Heart right ventricle (tissue), 16 donors: ENCODE results near the gene ST3GAL4. TPM values are rescaled to one million over a fixed set of nuclear protein-coding genes. Genes with fewer than 3 reads are reported as not detected.

Experiments used
- ATAC-seq, 8 donors: fragments of 200-7000 bp; cut with Tn5 transposase; one replicate each; pipeline ENCODE4 v1.9.1; 2020; ENCODE audit warnings: mild to moderate bottlenecking in 8 of 8, moderate library complexity in 8 of 8, moderate number of reproducible peaks in 1 of 8
- DNase-seq, 2 donors: peaks; one replicate each; pipeline ENCODE4 v3.0.0-alpha.2; 2020
- H3K27ac ChIP-seq, 10 donors: fragments of 200-600 bp; sonication (generic) in 2 of 10; one replicate each; pipeline versions ENCODE4 v1.5.0 to v1.8.0; 2020 to 2022; ENCODE audit warnings: mild to moderate bottlenecking in 3 of 10
- H3K27me3 ChIP-seq, 7 donors: fragments of 200-600 bp; one replicate each; pipeline ENCODE4 v1.8.0; 2021 to 2022; ENCODE audit warnings: mild to moderate bottlenecking in 2 of 7
- H3K36me3 ChIP-seq, 9 donors: fragments of 200-600 bp; sonication (generic) in 1 of 9; one replicate each; pipeline versions ENCODE4 v1.5.0 to v1.8.0; 2020 to 2022; ENCODE audit warnings: mild to moderate bottlenecking in 2 of 9
- H3K4me1 ChIP-seq, 9 donors: fragments of 200-600 bp; sonication (generic) in 1 of 9; one replicate each; pipeline versions ENCODE4 v1.5.0 to v1.8.0; 2020 to 2022; ENCODE audit warnings: mild to moderate bottlenecking in 4 of 9
- H3K4me3 ChIP-seq, 10 donors: fragments of 200-600 bp; sonication (generic) in 2 of 10; one replicate each; pipeline versions ENCODE4 v1.5.0 to v1.8.0; 2020 to 2022; ENCODE audit warnings: mild to moderate bottlenecking in 7 of 10, moderate library complexity in 2 of 10
- H3K9me3 ChIP-seq, 11 donors: fragments of 200-600 bp in 10 of 11; sonication (generic) in 2 of 11; one replicate each; pipeline versions ENCODE4 v1.5.0 to v1.8.0; 2013 to 2022; ENCODE audit warnings: mild to moderate bottlenecking in 2 of 11, control low read depth in 1 of 11, moderate library complexity in 1 of 11
- CTCF ChIP-seq, 9 donors: fragments of 200-600 bp; sonication (generic) in 2 of 9; IDR thresholded peaks; one replicate each; pipeline versions ENCODE4 v1.5.0 to v1.8.0; 2021 to 2022; ENCODE audit warnings: antibody characterized with exemption in 9 of 9, mild to moderate bottlenecking in 5 of 9, moderate library complexity in 1 of 9
- whole genome bisulfite sequencing, 2 donors: extraction: QIAGEN DNeasy Blood & Tissue Kit; methylation state at CpG; one replicate each; pipeline ENCODE4 v1.1.7; 2013; ENCODE audit warnings: inconsistent platforms in 1 of 2; 5-methylcytosine and 5-hydroxymethylcytosine counted together
- intact Hi-C, 10 donors: fragments of 100-400 bp; cut with DNase I; formaldehyde crosslinking; loops; one replicate each; pipeline versions ENCODE4 v1.11.1 to v1.14.2; 2022
- polyA plus RNA-seq, 2 donors: library from polyadenylated mRNA; stranded (reverse); fragments of 200-250 nt; gene quantifications; one replicate each; pipeline ENCODE4 v1.2.3, GENCODE V29; 2013
- total RNA-seq, 10 donors: library from RNA; stranded (reverse); fragmentation: NEBNext Ultra II Directional in 3 of 10; extraction: Animal tissue kit (Norgen Biotek cat#: 25700) in 3 of 10; gene quantifications; one replicate each; pipeline versions ENCODE4 v1.2.1 to v1.2.4, GENCODE V29; 2021 to 2023
- donor health status: Arrhythmogenic right ventricular cardiomyopathy.
- donor health status: ischemic (EF 13 %, LVEDD 7.1; RV severe dilation, severe dysfunction).
- donor health status: healthy with polysubstance abuse.
- donor health status: DM: no; HTN: yes; CAD: no.
- donor health status: DM: no; HTN: no; CAD: no.
- donor health status: ischemic (EF 25% LVEDD 6.9; RV normal size, moderate dysfunction).
- donor health status: ischemic (EF 25% LVEDD 5.7; RV mildly dilated, moderate dysfunction).
- donor health status: healthy.
- donor health status: DM: yes; HTN: yes; CAD: no.
- donor health status: Ischemic cardiomyopathy.
- donor health status: ischemic (EF 35%, LVEDD 5.7; RV mildly dilated, moderate dysfunction).
- donor health status: nonischemic (EF 11% LVEDD 7.7; RV severe dilation, severe dysfunction).
- donor health status: DM: yes; HTN: yes; CAD: no.
- donor health status: PGD.
- donor health status: ischemic (EF 29% LVEDD 5.4; RV normal size, mild dysfunction).
- donor health status: nonischemic (EF 23%, LVEDD 6.1; RV moderate dilation, normal function).

The ST3GAL4 gene
- total and polyA plus RNA-seq, 12 donors: 24.8 to 98.2 (median 44.8) TPM

DNA sequence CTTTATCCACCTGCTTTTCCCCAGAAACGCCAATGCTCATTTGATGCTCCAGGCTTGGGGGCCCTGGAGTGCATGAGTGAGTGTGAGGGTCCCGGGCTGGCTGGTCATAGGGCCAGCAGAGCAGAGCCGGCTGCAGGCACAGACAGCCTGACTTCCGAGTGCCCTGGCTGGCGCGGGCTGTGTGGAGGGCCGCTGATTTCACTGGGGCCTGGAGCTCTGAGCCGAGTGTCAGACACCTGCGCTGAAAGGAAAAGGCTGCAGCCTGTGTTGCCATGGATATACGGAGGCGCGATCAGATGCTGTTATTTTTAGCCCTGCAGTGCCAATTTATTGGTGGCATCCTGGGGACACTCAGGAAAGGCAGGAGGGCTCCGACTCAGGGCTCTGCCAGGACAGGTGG is 87.6 kb downstream of the ST3GAL4 start:
- H3K36me3 ChIP-seq: no peaks in the 10 kb centered on the region
- intact Hi-C loops: loop anchor here in 8 of 10 donors (5.0 kb wide), 5 partner anchors 34 to 904 kb away; no protein-coding TSS in a partner anchor
- no peak overlapping the region for H3K4me3 ChIP-seq
- peaks cover 4 to 21% (median 10%) of the 10 kb centered on the region in 9 donors for H3K4me1 ChIP-seq
- H3K27me3 ChIP-seq: peaks cover 0 to 8% (median 0%) of the 10 kb centered on the region in 7 donors
- no peak for TF ChIP-seq CTCF (IDR thresholded peaks at IDR 0.05)
- H3K9me3 ChIP-seq: no peaks in the 10 kb centered on the region
- no peak overlapping the region for H3K27ac ChIP-seq
- DNase-seq (no peak), ATAC-seq (no peak)
- WGBS, 2 donors: 64 to 65% methylated on average over 13 of the region's 13 CpGs

DNA sequence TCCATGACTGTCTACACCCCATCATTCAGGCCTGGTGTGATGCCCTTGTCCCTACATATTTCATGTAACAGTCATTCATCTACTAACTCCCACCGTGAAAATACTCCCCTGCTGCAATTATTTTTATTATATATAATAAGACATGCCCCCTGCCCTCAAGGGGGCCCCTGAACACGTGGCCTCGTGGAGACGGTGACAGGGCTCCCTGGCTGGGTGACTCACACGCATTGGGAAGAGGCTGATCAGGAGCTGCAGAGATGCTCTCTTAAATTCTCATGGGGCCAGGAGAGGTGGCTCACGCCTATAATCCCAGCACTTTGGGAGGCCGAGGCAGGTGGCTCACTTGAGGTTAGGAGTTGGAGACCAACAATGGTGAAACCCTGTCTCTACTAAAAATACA is 88.6 kb downstream of the ST3GAL4 start:
- DNase-seq (no peak), ATAC-seq (no peak)
- TF ChIP-seq CTCF (IDR thresholded peaks at IDR 0.05): no peak
- H3K4me3 ChIP-seq: no peak overlapping the region
- H3K27ac ChIP-seq: no peak overlapping the region
- H3K27me3 ChIP-seq: peaks cover 0 to 8% (median 0%) of the 10 kb centered on the region in 7 donors
- peaks cover under 1 to 12% (median 6%) of the 10 kb centered on the region in 9 donors for H3K4me1 ChIP-seq
- WGBS, 2 donors: 81 to 95% methylated on average over 7 of the region's 7 CpGs
- H3K36me3 ChIP-seq: no peaks in the 10 kb centered on the region
- intact Hi-C loops: loop anchor here in 8 of 10 donors (5.0 kb wide), 5 partner anchors 33 to 903 kb away; no protein-coding TSS in a partner anchor
- H3K9me3 ChIP-seq: no peaks in the 10 kb centered on the region

- H3K9me3 ChIP-seq: peaks cover 0 to 2% (median 0%) of the 10 kb centered on the region in 11 donors
- H3K4me1 ChIP-seq: no peaks in the 10 kb centered on the region
- ATAC-seq (no peak), DNase-seq (no peak)
- intact Hi-C loops: loop anchor here in 2 of 10 donors (5.0 kb wide), 2 partner anchors 36 to 531 kb away; no protein-coding TSS in a partner anchor
- 85 to 94% methylated on average over 10 of the region's 10 CpGs for WGBS, 2 donors
- peaks cover 0 to 8% (median 0%) of the 10 kb centered on the region in 7 donors for H3K27me3 ChIP-seq
- no peak overlapping the region for H3K27ac ChIP-seq
- TF ChIP-seq CTCF (IDR thresholded peaks at IDR 0.05): no peak
- H3K36me3 ChIP-seq: no peaks in the 10 kb centered on the region
- H3K4me3 ChIP-seq: no peak overlapping the region
Measured at GRCh38 chr11:126446581-126446980, 91.1 kb downstream of the ST3GAL4 start.

- Histone ChIP-seq H3K27ac (no peak overlapping the region), H3K36me3 (no peaks in the 10 kb centered on the region), H3K27me3 (peaks cover 0 to 30% (median 14%) of the 10 kb centered on the region in 7 donors), H3K9me3 (peaks cover 0 to 2% (median 0%) of the 10 kb centered on the region in 11 donors), H3K4me1 (no peaks in the 10 kb centered on the region), H3K4me3 (no peak overlapping the region)
- no peak for TF ChIP-seq CTCF (IDR thresholded peaks at IDR 0.05)
- ATAC-seq (no peak), DNase-seq (no peak)
- WGBS, 2 donors: 83 to 89% methylated on average over 7 of the region's 7 CpGs
- intact Hi-C loops: no loop called here
Measured at GRCh38 chr11:126450198-126450597, 94.7 kb downstream of the ST3GAL4 start.
